Kidney capillary endothelial cell (primary cell): ENCODE results near the gene SUCO.
A peak's percentile ranks its signal among the peaks of the same experiment; 100 is the strongest.

Experiments
- DNase-seq: peaks from one replicate; pipeline ENCODE4 v3.0.0-alpha.2; 2018; ENCODE audit warnings: low spot score

Gene SUCO

GRCh38 chr1:172646653-172647052 lies 113.7 kb downstream of the SUCO start:
- DNase-seq = no peak

- no peak for DNase-seq
Observed at GRCh38 chr1:172647110-172647564, 114.2 kb downstream of the SUCO start.

GRCh38 chr1:172647987-172648386 lies 115.0 kb downstream of the SUCO start:
- DNase-seq = no peak

- no peak for DNase-seq
Observed at GRCh38 chr1:172650474-172651193, 117.7 kb downstream of the SUCO start.

GRCh38 chr1:172653015-172653709 lies 120.2 kb downstream of the SUCO start:
- DNase-seq = no peak

- peak; percentile 47 for DNase-seq
Observed at GRCh38 chr1:172654535-172654934, 121.6 kb downstream of the SUCO start.

GRCh38 chr1:172656576-172656975 lies 123.6 kb downstream of the SUCO start:
- DNase-seq = no peak

GRCh38 chr1:172657586-172657985 lies 124.6 kb downstream of the SUCO start:
- DNase-seq = no peak

- no peak for DNase-seq
Observed at GRCh38 chr1:172658871-172659453, 126.0 kb downstream of the SUCO start, which contains the start of gene FASLG. FASLG (plus strand) TSS chr1:172659103; CDS start chr1:172659202, 99 bp downstream.

- no peak for DNase-seq
Observed at GRCh38 chr1:172661107-172661506, 128.2 kb downstream of the SUCO start.
